H9 (cell line): ENCODE measurements around the gene ACOX3. TPM values are rescaled to one million over a fixed set of nuclear protein-coding genes. Genes with fewer than 3 reads are reported as not detected.

ENCODE experiments used
- DNase-seq: peaks from one replicate; pipeline ENCODE4 v3.0.0-alpha.2; 2017
- H2AFZ ChIP-seq: one replicate; pipeline ENCODE4 v1.6.1; 2013; ENCODE audit warnings: mild to moderate bottlenecking, low read length, control low read depth, moderate library complexity
- H2AK5ac ChIP-seq: 2 replicates; pipeline ENCODE4 v1.6.1; 2013; ENCODE audit warnings: low read length, control low read depth, mixed read lengths; ENCODE audit not compliant: insufficient read length
- H2BK120ac ChIP-seq: one replicate; pipeline ENCODE4 v1.6.1; 2013; ENCODE audit warnings: low read depth, mild to moderate bottlenecking, low read length, control low read depth, inconsistent platforms; ENCODE audit not compliant: poor library complexity, severe bottlenecking
- H2BK12ac ChIP-seq: 2 replicates; pipeline ENCODE4 v1.6.1; 2013; ENCODE audit warnings: low read length, control low read depth, mixed read lengths, low read depth; ENCODE audit not compliant: insufficient read length
- H2BK15ac ChIP-seq: 2 replicates; pipeline ENCODE4 v1.6.1; 2013; ENCODE audit warnings: low read depth, low read length, control low read depth
- H2BK20ac ChIP-seq: one replicate; pipeline ENCODE4 v1.6.1; 2013; ENCODE audit warnings: low read depth, mild to moderate bottlenecking, low read length, control low read depth, inconsistent platforms; ENCODE audit not compliant: poor library complexity, severe bottlenecking
- H2BK5ac ChIP-seq: 2 replicates; pipeline ENCODE4 v1.6.1; 2013; ENCODE audit warnings: low read length, control low read depth, mixed read lengths; ENCODE audit not compliant: insufficient read length
- H3K14ac ChIP-seq: 2 replicates; pipeline ENCODE4 v1.6.1; 2013; ENCODE audit warnings: low read length, control low read depth; ENCODE audit not compliant: insufficient read depth
- H3K18ac ChIP-seq: 2 replicates; pipeline ENCODE4 v1.6.1; 2013; ENCODE audit warnings: low read depth, mild to moderate bottlenecking, mixed read lengths, low read length, control low read depth; ENCODE audit not compliant: insufficient read length
- H3K23ac ChIP-seq: 2 replicates; pipeline ENCODE4 v1.6.1; 2013; ENCODE audit warnings: low read length, control low read depth, mixed read lengths, low read depth; ENCODE audit not compliant: insufficient read length
- H3K23me2 ChIP-seq: 2 replicates; pipeline ENCODE4 v1.6.1; 2013; ENCODE audit warnings: low read depth, mild to moderate bottlenecking, mixed read lengths, low read length, control low read depth; ENCODE audit not compliant: insufficient read length, poor library complexity, severe bottlenecking
- H3K27ac ChIP-seq: 2 replicates; pipeline ENCODE4 v1.5.1; 2013; ENCODE audit warnings: low read length, control low read depth, mixed read lengths, low read depth; ENCODE audit not compliant: insufficient read length
- H3K27me3 ChIP-seq: 2 replicates; pipeline ENCODE4 v1.6.1; 2013; ENCODE audit warnings: low read length, control low read depth, inconsistent platforms; ENCODE audit not compliant: insufficient read depth
- H3K4ac ChIP-seq: 2 replicates; pipeline ENCODE4 v1.6.1; 2013; ENCODE audit warnings: low read depth, mild to moderate bottlenecking, control low read depth, inconsistent platforms, low read length, moderate library complexity
- H3K4me1 ChIP-seq: 2 replicates; pipeline ENCODE4 v1.6.1; 2013; ENCODE audit warnings: low read length, control low read depth, inconsistent platforms; ENCODE audit not compliant: insufficient read depth
- H3K4me2 ChIP-seq: 2 replicates; pipeline ENCODE4 v1.6.1; 2013; ENCODE audit warnings: low read length, control low read depth, mixed read lengths; ENCODE audit not compliant: insufficient read length, insufficient read depth
- H3K56ac ChIP-seq: 2 replicates; pipeline ENCODE4 v1.6.1; 2013; ENCODE audit warnings: low read depth, mild to moderate bottlenecking, mixed read lengths, low read length, control low read depth; ENCODE audit not compliant: insufficient read length
- H3K79me1 ChIP-seq: 2 replicates; pipeline ENCODE4 v1.6.1; 2013; ENCODE audit warnings: low read depth, mild to moderate bottlenecking, moderate library complexity, low read length, control low read depth, inconsistent platforms; ENCODE audit not compliant: insufficient read depth, poor library complexity, severe bottlenecking
- H3K79me2 ChIP-seq: 2 replicates; pipeline ENCODE4 v1.6.1; 2013; ENCODE audit warnings: low read length, control low read depth, inconsistent platforms; ENCODE audit not compliant: insufficient read depth
- H3K9ac ChIP-seq: 2 replicates; pipeline ENCODE4 v1.6.1; 2013; ENCODE audit warnings: low read length, control low read depth, mixed read lengths; ENCODE audit not compliant: insufficient read length; ENCODE audit errors: extremely low read depth
- H3K9me3 ChIP-seq: one replicate; pipeline ENCODE4 v1.6.1; 2013; ENCODE audit warnings: low read depth, low read length, inconsistent platforms; ENCODE audit not compliant: control insufficient read depth
- H3T11ph ChIP-seq: one replicate; pipeline ENCODE4 v1.6.1; 2013; ENCODE audit warnings: mild to moderate bottlenecking, low read length, control low read depth, inconsistent platforms
- H4K20me1 ChIP-seq: one replicate; pipeline ENCODE4 v1.6.1; 2013; ENCODE audit not compliant: control insufficient read depth, insufficient read length, insufficient read depth
- H4K5ac ChIP-seq: 2 replicates; pipeline ENCODE4 v1.6.1; 2013; ENCODE audit warnings: low read depth, mild to moderate bottlenecking, mixed read lengths, low read length, control low read depth; ENCODE audit not compliant: insufficient read length
- H4K8ac ChIP-seq: replicated peaks from 2 replicates; pipeline ENCODE4 v1.6.1; 2013; ENCODE audit warnings: low read length, control low read depth, mixed read lengths, low read depth; ENCODE audit not compliant: insufficient read length
- H4K91ac ChIP-seq: 2 replicates; pipeline ENCODE4 v1.6.1; 2013; ENCODE audit warnings: low read depth, mild to moderate bottlenecking, moderate library complexity, mixed read lengths, low read length, control low read depth; ENCODE audit not compliant: insufficient read length
- H3K27ac Mint-ChIP-seq, 3 experiments: 2 replicates in 2 of 3; 3 replicates in 1 of 3; pipeline ENCODE4 v1.8.0; 2020 to 2021; ENCODE audit warnings: mixed read lengths in 3 of 3, mild to moderate bottlenecking in 1 of 3, moderate library complexity in 1 of 3
- H3K27me3 Mint-ChIP-seq: 2 replicates; pipeline ENCODE4 v1.8.0; 2021; ENCODE audit warnings: low read depth, mild to moderate bottlenecking, moderate library complexity, mixed read lengths
- H3K36me3 Mint-ChIP-seq, 3 experiments: 2 replicates in 2 of 3; 3 replicates in 1 of 3; pipeline ENCODE4 v1.8.0; 2020 to 2021; ENCODE audit warnings: low read depth in 3 of 3, mixed read lengths in 3 of 3; ENCODE audit not compliant: insufficient read depth in 1 of 3
- H3K4me1 Mint-ChIP-seq, 2 experiments: 2 replicates each; pipeline ENCODE4 v1.8.0; 2020; ENCODE audit warnings: mixed read lengths in 2 of 2
- H3K4me3 Mint-ChIP-seq, 2 experiments: 2 replicates in 1 of 2; 3 replicates in 1 of 2; pipeline ENCODE4 v1.8.0; 2020 to 2021; ENCODE audit warnings: mild to moderate bottlenecking in 2 of 2, mixed read lengths in 2 of 2, moderate library complexity in 1 of 2
- H3K9me3 Mint-ChIP-seq, 2 experiments: 2 replicates in 1 of 2; 3 replicates in 1 of 2; pipeline ENCODE4 v1.8.0; 2020; ENCODE audit warnings: mild to moderate bottlenecking in 2 of 2, mixed read lengths in 2 of 2, moderate library complexity in 1 of 2
- WGBS: extraction: QIAGEN DNeasy Blood & Tissue Kit; methylation state at CpG from one replicate; pipeline ENCODE4 v1.1.7; 2013; ENCODE audit warnings: missing lambda C conversion rate, low lambda C conversion rate, mixed read lengths; ENCODE audit not compliant: insufficient read length; ENCODE audit errors: extremely low coverage; 5-methylcytosine and 5-hydroxymethylcytosine counted together
- total RNA-seq: library from RNA; stranded (reverse); gene quantifications from 2 replicates; pipeline ENCODE4 v1.2.1, GENCODE V29; 2021
- TF ChIP-seq, protein P1 (sequence below): fragments of 200-600 bp; sonication (generic); conservative IDR thresholded peaks from 3 replicates; pipeline ENCODE4 v1.8.0; 2021; ENCODE audit warnings: antibody characterized with exemption, mild to moderate bottlenecking

The ACOX3 gene
- total RNA-seq, 1 experiment from 2014 or later, result 13.8 TPM

DNA sequence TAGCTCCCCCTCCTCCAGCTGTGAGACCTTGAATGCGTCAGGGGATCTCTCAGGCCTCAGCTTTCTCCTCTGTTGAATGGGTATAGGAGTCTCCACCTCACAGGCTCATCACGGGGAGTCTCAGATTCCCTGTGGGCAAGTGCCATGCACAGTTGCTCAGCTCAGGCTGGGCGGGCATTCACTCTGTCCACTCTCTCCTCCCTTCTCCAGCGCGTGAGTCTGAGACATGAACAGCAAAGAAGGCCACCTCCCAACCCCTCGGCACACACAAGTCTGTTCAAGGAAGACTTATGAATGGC is 111.0 kb downstream of the ACOX3 start:
- peaks cover 0 to under 1% of the 10 kb centered on the region in 2 experiments; a peak in 2 of 4 replicates for H3K4me1 Mint-ChIP-seq
- H3K9ac ChIP-seq, result no peak overlapping the region
- H3T11ph ChIP-seq, result no peak overlapping the region
- H2BK12ac ChIP-seq, result no peak overlapping the region
- no peaks in the 10 kb centered on the region for H3K79me2 ChIP-seq
- H4K20me1 ChIP-seq, result no peaks in the 10 kb centered on the region
- no peak overlapping the region for H2BK120ac ChIP-seq
- no peak overlapping the region for H2AFZ ChIP-seq
- H3K79me1 ChIP-seq, result no peaks in the 10 kb centered on the region
- no peaks in the 10 kb centered on the region for H3K9me3 ChIP-seq
- TF ChIP-seq, protein P1, sequence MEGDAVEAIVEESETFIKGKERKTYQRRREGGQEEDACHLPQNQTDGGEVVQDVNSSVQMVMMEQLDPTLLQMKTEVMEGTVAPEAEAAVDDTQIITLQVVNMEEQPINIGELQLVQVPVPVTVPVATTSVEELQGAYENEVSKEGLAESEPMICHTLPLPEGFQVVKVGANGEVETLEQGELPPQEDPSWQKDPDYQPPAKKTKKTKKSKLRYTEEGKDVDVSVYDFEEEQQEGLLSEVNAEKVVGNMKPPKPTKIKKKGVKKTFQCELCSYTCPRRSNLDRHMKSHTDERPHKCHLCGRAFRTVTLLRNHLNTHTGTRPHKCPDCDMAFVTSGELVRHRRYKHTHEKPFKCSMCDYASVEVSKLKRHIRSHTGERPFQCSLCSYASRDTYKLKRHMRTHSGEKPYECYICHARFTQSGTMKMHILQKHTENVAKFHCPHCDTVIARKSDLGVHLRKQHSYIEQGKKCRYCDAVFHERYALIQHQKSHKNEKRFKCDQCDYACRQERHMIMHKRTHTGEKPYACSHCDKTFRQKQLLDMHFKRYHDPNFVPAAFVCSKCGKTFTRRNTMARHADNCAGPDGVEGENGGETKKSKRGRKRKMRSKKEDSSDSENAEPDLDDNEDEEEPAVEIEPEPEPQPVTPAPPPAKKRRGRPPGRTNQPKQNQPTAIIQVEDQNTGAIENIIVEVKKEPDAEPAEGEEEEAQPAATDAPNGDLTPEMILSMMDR, result no peak
- no peaks in the 10 kb centered on the region; a peak in 1 of 7 replicates for H3K36me3 Mint-ChIP-seq
- H3K27ac Mint-ChIP-seq, result no peak overlapping the region; a peak in 1 of 7 replicates
- H2BK20ac ChIP-seq, result no peak overlapping the region
- no peak overlapping the region for H4K91ac ChIP-seq
- H3K4ac ChIP-seq, result no peak overlapping the region
- H3K9me3 Mint-ChIP-seq, result peaks cover 0 to 5% of the 10 kb centered on the region in 2 experiments; a peak in 3 of 5 replicates
- no peak overlapping the region for H3K27ac ChIP-seq
- no peak overlapping the region for H3K23ac ChIP-seq
- H4K8ac ChIP-seq, result no peak overlapping the region
- no peak for DNase-seq
- no peak overlapping the region for H3K4me3 Mint-ChIP-seq
- no peak overlapping the region for H3K4me2 ChIP-seq
- H3K56ac ChIP-seq, result no peak overlapping the region
- H3K27me3 ChIP-seq, result no peaks in the 10 kb centered on the region
- H3K18ac ChIP-seq, result no peak overlapping the region
- H3K23me2 ChIP-seq, result no peaks in the 10 kb centered on the region
- no CpG with 5 or more reads among the region's 6 CpGs for WGBS
- no peak overlapping the region for H2BK15ac ChIP-seq
- no peak overlapping the region for H4K5ac ChIP-seq
- no peak overlapping the region for H2BK5ac ChIP-seq
- H3K4me1 ChIP-seq, result no peaks in the 10 kb centered on the region
- no peak overlapping the region for H2AK5ac ChIP-seq
- peaks cover 9% of the 10 kb centered on the region for H3K27me3 Mint-ChIP-seq
- no peak overlapping the region for H3K14ac ChIP-seq
